Stimulated activated effector memory CD8-positive, alpha-beta T cell treated with anti-CD3 and anti-CD28 coated beads, Interleukin-12 subunit alpha, Interleukin-12 subunit beta, amount 100 ng/mL, for 72 hours (primary cell): ENCODE data around the gene NCOA5.

Experiments used
- ATAC-seq: fragments of 150-1000 bp; cut with Tn5 transposase; 2 replicates; pipeline ENCODE4 v1.10.0; 2021
- DNase-seq, 2 donors: peaks; one replicate each; pipeline ENCODE4 v3.0.0; 2021 to 2022; ENCODE audit warnings: low spot score in 2 of 2
- H3K27ac Mint-ChIP-seq: one replicate; pipeline ENCODE4 v1.8.0; 2022; ENCODE audit warnings: mild to moderate bottlenecking, mixed read lengths
- H3K36me3 Mint-ChIP-seq: one replicate; pipeline ENCODE4 v1.8.0; 2022; ENCODE audit warnings: mild to moderate bottlenecking, mixed read lengths
- H3K4me1 Mint-ChIP-seq: one replicate; pipeline ENCODE4 v1.8.0; 2022; ENCODE audit warnings: mixed read lengths
- H3K4me3 Mint-ChIP-seq: one replicate; pipeline ENCODE4 v1.8.0; 2022; ENCODE audit warnings: mild to moderate bottlenecking, mixed read lengths
- H3K9me3 Mint-ChIP-seq: one replicate; pipeline ENCODE4 v1.8.0; 2022; ENCODE audit warnings: mixed read lengths

The NCOA5 gene

GRCh38 chr20:46123482-46124245 is 33.9 kb upstream of the NCOA5 start:
- ATAC-seq (no peak), DNase-seq (no peak)
- H3K4me3 Mint-ChIP-seq, result no peak overlapping the region
- H3K27ac Mint-ChIP-seq, result no peak overlapping the region
- no peaks in the 10 kb centered on the region for H3K9me3 Mint-ChIP-seq
- peaks cover 17% of the 10 kb centered on the region for H3K4me1 Mint-ChIP-seq
- H3K36me3 Mint-ChIP-seq, result peaks cover 39% of the 10 kb centered on the region

DNA sequence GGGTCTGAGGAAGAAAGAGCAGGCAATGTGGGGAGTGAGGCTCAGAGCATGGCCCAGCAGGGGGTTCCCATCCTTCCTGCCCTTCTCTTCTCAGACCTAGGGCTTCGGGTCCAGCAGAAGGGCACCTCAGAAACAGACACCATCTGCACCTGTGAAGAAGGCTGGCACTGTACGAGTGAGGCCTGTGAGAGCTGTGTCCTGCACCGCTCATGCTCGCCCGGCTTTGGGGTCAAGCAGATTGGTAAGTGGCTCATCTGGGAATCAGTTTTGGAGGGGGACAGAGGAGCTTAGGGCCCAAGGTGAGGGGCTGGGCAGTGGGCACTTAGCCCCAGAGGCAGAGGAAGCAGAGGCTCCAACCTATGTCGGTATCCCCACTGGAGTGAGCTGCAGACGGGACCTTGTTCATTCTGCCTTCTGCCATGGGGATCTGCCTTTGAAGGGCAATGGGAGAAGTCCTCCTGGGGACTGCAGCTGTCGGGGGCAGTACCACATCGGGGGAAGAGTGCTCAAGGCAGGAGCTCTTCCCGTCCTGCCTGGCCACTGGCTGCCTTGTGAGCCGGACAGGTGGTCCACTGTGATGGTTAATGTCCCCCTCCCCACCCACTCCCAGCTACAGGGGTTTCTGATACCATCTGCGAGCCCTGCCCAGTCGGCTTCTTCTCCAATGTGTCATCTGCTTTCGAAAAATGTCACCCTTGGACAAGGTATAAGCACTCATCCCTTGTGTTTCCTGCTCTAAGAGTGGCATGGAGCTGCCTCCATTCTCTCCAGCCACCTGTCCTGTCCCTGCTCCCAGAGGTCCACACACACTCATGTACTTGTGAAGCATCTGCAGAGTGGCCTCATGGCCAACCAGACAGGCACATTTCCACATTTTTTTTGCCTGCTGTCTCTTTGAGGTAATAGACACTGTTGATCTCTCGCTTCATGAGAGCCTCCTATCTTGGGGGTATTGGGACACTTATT is 33.0 kb upstream of the NCOA5 start:
- Mint-ChIP-seq H3K4me3 (no peak overlapping the region), H3K9me3 (no peaks in the 10 kb centered on the region), H3K36me3 (peaks cover 41% of the 10 kb centered on the region), H3K27ac (no peak overlapping the region), H3K4me1 (peaks cover 26% of the 10 kb centered on the region)
- ATAC-seq (no peak), DNase-seq (no peak)

DNA sequence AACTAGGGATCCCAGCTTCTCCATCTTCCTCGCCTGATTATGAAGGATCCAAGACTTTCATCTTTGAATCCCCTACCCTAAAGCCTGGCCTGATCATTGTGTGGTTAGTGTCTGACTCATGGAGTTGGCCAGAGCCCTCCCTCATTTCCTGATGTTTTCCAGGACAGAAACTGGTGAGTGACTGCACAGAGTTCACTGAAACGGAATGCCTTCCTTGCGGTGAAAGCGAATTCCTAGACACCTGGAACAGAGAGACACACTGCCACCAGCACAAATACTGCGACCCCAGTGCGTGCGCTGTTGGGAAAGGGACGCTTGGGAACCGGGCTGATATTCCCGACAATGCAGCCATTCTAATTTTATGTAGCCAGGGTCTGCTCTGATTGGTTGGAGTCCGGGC is 32.3 kb upstream of the NCOA5 start:
- Mint-ChIP-seq H3K27ac (no peak overlapping the region), H3K9me3 (no peaks in the 10 kb centered on the region), H3K4me3 (no peak overlapping the region), H3K36me3 (peaks cover 44% of the 10 kb centered on the region), H3K4me1 (peaks cover 31% of the 10 kb centered on the region)
- ATAC-seq (no peak), DNase-seq (no peak)

GRCh38 chr20:46121184-46121930 is 31.6 kb upstream of the NCOA5 start:
- ATAC-seq, result no peak
- Mint-ChIP-seq H3K9me3 (no peaks in the 10 kb centered on the region), H3K27ac (no peak overlapping the region), H3K4me1 (peaks cover 31% of the 10 kb centered on the region), H3K36me3 (peaks cover 44% of the 10 kb centered on the region), H3K4me3 (no peak overlapping the region)
- no peak for DNase-seq

- H3K4me3 Mint-ChIP-seq, result peak overlapping the region; percentile 96
- no peak for DNase-seq
- peaks cover 38% of the 10 kb centered on the region for H3K4me1 Mint-ChIP-seq
- no peak for ATAC-seq
- peaks cover 36% of the 10 kb centered on the region for H3K36me3 Mint-ChIP-seq
- H3K9me3 Mint-ChIP-seq, result no peaks in the 10 kb centered on the region
- H3K27ac Mint-ChIP-seq, result no peak overlapping the region
Measured at GRCh38 chr20:46120136-46120535, 30.4 kb upstream of the NCOA5 start.

GRCh38 chr20:46119547-46119946 is 29.8 kb upstream of the NCOA5 start:
- H3K36me3 Mint-ChIP-seq, result peaks cover 30% of the 10 kb centered on the region
- no peaks in the 10 kb centered on the region for H3K9me3 Mint-ChIP-seq
- ATAC-seq (no peak), DNase-seq (no peak)
- peak overlapping the region; percentile 96 for H3K4me3 Mint-ChIP-seq
- peaks cover 38% of the 10 kb centered on the region for H3K4me1 Mint-ChIP-seq
- no peak overlapping the region for H3K27ac Mint-ChIP-seq

DNA sequence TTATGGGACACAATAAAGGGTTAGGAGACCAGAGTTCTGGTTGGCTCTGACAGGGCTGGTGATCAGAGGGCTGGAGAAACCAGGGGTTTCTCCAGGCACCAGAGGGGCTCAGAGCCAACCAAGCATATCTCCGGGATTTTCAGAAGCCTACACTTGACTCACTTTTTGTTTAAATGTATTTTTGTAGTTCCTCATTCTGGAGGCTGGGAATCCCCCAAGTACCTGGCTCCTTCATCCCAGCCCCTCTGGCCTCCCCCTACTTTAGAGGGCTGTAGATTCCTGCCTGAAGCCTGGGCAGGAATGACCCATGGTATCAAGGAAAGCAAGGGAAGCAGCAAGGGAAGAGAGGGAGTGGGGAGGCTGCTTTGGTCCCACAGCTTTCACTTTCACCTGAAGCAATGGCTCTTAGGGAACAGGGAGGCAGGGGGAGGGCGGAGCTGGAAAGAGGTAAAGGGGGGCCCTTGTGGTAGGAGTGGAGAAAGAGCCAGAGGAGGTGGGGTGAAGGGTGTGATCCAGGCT is 29.3 kb upstream of the NCOA5 start:
- Mint-ChIP-seq H3K4me1 (peaks cover 38% of the 10 kb centered on the region), H3K9me3 (no peaks in the 10 kb centered on the region), H3K27ac (peak overlapping the region; percentile 97), H3K4me3 (peak overlapping the region; percentile 96), H3K36me3 (peaks cover 27% of the 10 kb centered on the region)
- ATAC-seq, result peak; percentile 27
- DNase-seq, result no peak

- peak overlapping the region; percentile 97 for H3K27ac Mint-ChIP-seq
- peak overlapping the region; percentile 96 for H3K4me3 Mint-ChIP-seq
- H3K4me1 Mint-ChIP-seq, result peaks cover 34% of the 10 kb centered on the region
- ATAC-seq (peak; percentile 66), DNase-seq (no peak)
- H3K36me3 Mint-ChIP-seq, result peaks cover 22% of the 10 kb centered on the region
- no peaks in the 10 kb centered on the region for H3K9me3 Mint-ChIP-seq
Measured at GRCh38 chr20:46118481-46119020, 28.8 kb upstream of the NCOA5 start.

- peaks cover 20% of the 10 kb centered on the region for H3K36me3 Mint-ChIP-seq
- H3K9me3 Mint-ChIP-seq, result no peaks in the 10 kb centered on the region
- peak within 1 kb of the TSS; percentile 97 for H3K27ac Mint-ChIP-seq
- peaks cover 32% of the 10 kb centered on the region for H3K4me1 Mint-ChIP-seq
- ATAC-seq (peak; percentile 83), DNase-seq (peak; percentile 53 to 80)
- H3K4me3 Mint-ChIP-seq, result peak within 1 kb of the TSS; percentile 96
Measured at GRCh38 chr20:46117704-46118467, 28.1 kb upstream of the NCOA5 start, which contains the start of gene CD40. Gene CD40, plus strand, starts transcription at chr20:46118314. Its CDS starts 30 bp downstream, at chr20:46118344.

GRCh38 chr20:46114449-46114848 is 24.7 kb upstream of the NCOA5 start:
- Mint-ChIP-seq H3K36me3 (peaks cover 11% of the 10 kb centered on the region), H3K4me1 (peaks cover 39% of the 10 kb centered on the region), H3K27ac (no peak overlapping the region), H3K9me3 (no peaks in the 10 kb centered on the region), H3K4me3 (no peak overlapping the region)
- DNase-seq (no peak), ATAC-seq (no peak)

GRCh38 chr20:46113113-46113470 is 23.3 kb upstream of the NCOA5 start:
- Mint-ChIP-seq H3K4me1 (peaks cover 27% of the 10 kb centered on the region), H3K9me3 (no peaks in the 10 kb centered on the region), H3K4me3 (no peak overlapping the region), H3K36me3 (peaks cover 8% of the 10 kb centered on the region), H3K27ac (no peak overlapping the region)
- no peak for ATAC-seq
- DNase-seq, result no peak

DNA sequence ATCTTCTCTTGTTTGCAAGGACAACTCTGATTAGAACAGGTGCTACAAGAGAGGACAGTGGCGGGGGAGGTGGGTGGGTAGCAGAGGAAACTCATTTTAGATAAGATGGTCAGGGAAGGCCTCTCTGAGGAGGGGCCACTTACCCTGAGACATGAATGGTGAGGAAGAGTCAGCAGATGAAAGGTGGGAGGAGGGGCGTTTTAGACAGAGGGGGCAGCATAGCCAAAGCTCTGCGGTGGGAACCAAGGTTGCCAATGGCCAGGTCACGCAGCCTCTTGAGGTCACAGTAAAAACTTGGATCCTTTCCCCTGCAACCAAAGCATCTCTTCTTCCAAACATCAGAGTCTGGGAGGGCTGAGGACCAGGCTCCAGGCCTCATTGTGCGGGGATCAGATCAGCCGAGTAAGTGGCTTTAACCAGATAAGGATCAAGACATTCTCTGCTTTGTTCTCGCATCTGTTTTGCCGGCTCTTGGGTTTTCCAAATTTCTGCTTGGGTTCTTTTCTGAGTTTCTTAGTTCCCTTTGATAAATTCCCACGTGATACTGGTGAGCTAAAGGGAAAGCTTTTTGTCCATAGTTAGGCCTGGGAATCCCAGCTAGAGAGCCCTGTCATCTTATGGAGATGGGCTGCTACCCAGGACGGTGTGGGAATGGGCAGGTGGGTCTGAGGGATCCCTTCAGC is 22.8 kb upstream of the NCOA5 start:
- peaks cover 4% of the 10 kb centered on the region for H3K36me3 Mint-ChIP-seq
- H3K9me3 Mint-ChIP-seq, result no peaks in the 10 kb centered on the region
- H3K27ac Mint-ChIP-seq, result no peak overlapping the region
- peaks cover 22% of the 10 kb centered on the region for H3K4me1 Mint-ChIP-seq
- DNase-seq (no peak), ATAC-seq (no peak)
- no peak overlapping the region for H3K4me3 Mint-ChIP-seq

GRCh38 chr20:46111836-46112212 is 22.1 kb upstream of the NCOA5 start:
- H3K27ac Mint-ChIP-seq, result peak overlapping the region; percentile 38
- ATAC-seq (no peak), DNase-seq (no peak)
- no peaks in the 10 kb centered on the region for H3K9me3 Mint-ChIP-seq
- no peaks in the 10 kb centered on the region for H3K36me3 Mint-ChIP-seq
- H3K4me1 Mint-ChIP-seq, result peaks cover 19% of the 10 kb centered on the region
- H3K4me3 Mint-ChIP-seq, result no peak overlapping the region
